Measurements from ENCODE around the gene RRP12.

Gene RRP12

GRCh38 chr10:97329766-97330165 is 71.4 kb downstream of the RRP12 start:
- Histone ChIP-seq H2BK5ac (ENCODE audit: low read depth, low read length, poor library complexity, severe bottlenecking) (no peak overlapping the region), H3K4me3 (ENCODE audit: insufficient read depth in 1 of 2, low read depth in 1 of 2, low read length in 2 of 2) (no peak overlapping the region), H3K9me3 (ENCODE audit: control insufficient read depth, low read length) (no peaks in the 10 kb centered on the region), H3K9ac (ENCODE audit: low read length) (no peak overlapping the region), H3K27me3 (ENCODE audit: control insufficient read depth in 1 of 2, insufficient read depth in 1 of 2, low read length in 2 of 2) (no peaks in the 10 kb centered on the region), H3K4me2 (ENCODE audit: low read length, poor library complexity, severe bottlenecking) (no peak overlapping the region), H3K23ac (ENCODE audit: low read length in 2 of 2) (no peak overlapping the region), H3K4me1 (ENCODE audit: control insufficient read depth, insufficient read depth, low read depth, low read length) (peaks cover 13% of the 10 kb centered on the region), H2BK15ac (ENCODE audit: low read depth, poor library complexity, severe bottlenecking) (no peak overlapping the region), H3K79me1 (replicated peaks; ENCODE audit: low read length, poor library complexity, severe bottlenecking) (peaks cover 21% of the 10 kb centered on the region), H3K4ac (ENCODE audit: low read depth in 1 of 2, low read length in 2 of 2) (no peak overlapping the region), H2BK120ac (ENCODE audit: low read depth, low read length) (no peak overlapping the region), H3K36me3 (ENCODE audit: control insufficient read depth in 1 of 2, insufficient read depth in 2 of 2, low read depth in 1 of 2, low read length in 2 of 2) (peaks cover 2 to 15% of the 10 kb centered on the region in 2 experiments), H3K27ac (ENCODE audit: low read length, poor library complexity, severe bottlenecking) (no peak overlapping the region), H2AK5ac (ENCODE audit: low read length, severe bottlenecking) (no peak overlapping the region), H2AFZ (ENCODE audit: low read depth, low read length) (no peak overlapping the region), H3K14ac (ENCODE audit: low read length in 2 of 2) (no peak overlapping the region), H3K18ac (ENCODE audit: low read depth in 1 of 2, low read length in 2 of 2) (no peak overlapping the region), H2BK12ac (ENCODE audit: low read length in 2 of 2) (no peak overlapping the region), H4K8ac (ENCODE audit: low read length) (no peak overlapping the region), H4K91ac (ENCODE audit: low read length) (no peak overlapping the region)
- DNase-seq: no peak
- 98% methylated on average over 5 of the region's 5 CpGs for WGBS

- no peaks in the 10 kb centered on the region for H3K27me3 ChIP-seq (ENCODE audit: control insufficient read depth in 1 of 2, insufficient read depth in 1 of 2, low read length in 2 of 2)
- H3K4me1 ChIP-seq (ENCODE audit: control insufficient read depth, insufficient read depth, low read depth, low read length): peaks cover 11% of the 10 kb centered on the region
- no peak overlapping the region for H2BK15ac ChIP-seq (ENCODE audit: low read depth, poor library complexity, severe bottlenecking)
- H3K14ac ChIP-seq (ENCODE audit: low read length in 2 of 2): no peak overlapping the region
- H3K27ac ChIP-seq (ENCODE audit: low read length, poor library complexity, severe bottlenecking): no peak overlapping the region
- H2AFZ ChIP-seq (ENCODE audit: low read depth, low read length): no peak overlapping the region
- no peak overlapping the region for H2AK5ac ChIP-seq (ENCODE audit: low read length, severe bottlenecking)
- no peak overlapping the region for H2BK12ac ChIP-seq (ENCODE audit: low read length in 2 of 2)
- H3K4me2 ChIP-seq (ENCODE audit: low read length, poor library complexity, severe bottlenecking): no peak overlapping the region
- H4K8ac ChIP-seq (ENCODE audit: low read length): no peak overlapping the region
- no peak overlapping the region for H4K91ac ChIP-seq (ENCODE audit: low read length)
- no peak overlapping the region for H2BK120ac ChIP-seq (ENCODE audit: low read depth, low read length)
- H2BK5ac ChIP-seq (ENCODE audit: low read depth, low read length, poor library complexity, severe bottlenecking): no peak overlapping the region
- no peak overlapping the region for H3K23ac ChIP-seq (ENCODE audit: low read length in 2 of 2)
- no peak for DNase-seq
- no peak overlapping the region for H3K4ac ChIP-seq (ENCODE audit: low read depth in 1 of 2, low read length in 2 of 2)
- 94% methylated on average over 3 of the region's 3 CpGs for WGBS
- no peak overlapping the region for H3K18ac ChIP-seq (ENCODE audit: low read depth in 1 of 2, low read length in 2 of 2)
- no peak overlapping the region for H3K9ac ChIP-seq (ENCODE audit: low read length)
- H3K4me3 ChIP-seq (ENCODE audit: insufficient read depth in 1 of 2, low read depth in 1 of 2, low read length in 2 of 2): no peak overlapping the region
- peaks cover 2 to 15% of the 10 kb centered on the region in 2 experiments for H3K36me3 ChIP-seq (ENCODE audit: control insufficient read depth in 1 of 2, insufficient read depth in 2 of 2, low read depth in 1 of 2, low read length in 2 of 2)
- H3K9me3 ChIP-seq (ENCODE audit: control insufficient read depth, low read length): no peaks in the 10 kb centered on the region
- peaks cover 20% of the 10 kb centered on the region for H3K79me1 ChIP-seq (replicated peaks; ENCODE audit: low read length, poor library complexity, severe bottlenecking)
These were observed 72.3 kb downstream of the RRP12 start for GRCh38 chr10:97328646-97329453.

- H2BK12ac ChIP-seq (ENCODE audit: low read length in 2 of 2): no peak overlapping the region
- H2BK5ac ChIP-seq (ENCODE audit: low read depth, low read length, poor library complexity, severe bottlenecking): no peak overlapping the region
- no peaks in the 10 kb centered on the region for H3K9me3 ChIP-seq (ENCODE audit: control insufficient read depth, low read length)
- H3K36me3 ChIP-seq (ENCODE audit: control insufficient read depth in 1 of 2, insufficient read depth in 2 of 2, low read depth in 1 of 2, low read length in 2 of 2): peaks cover 2 to 15% of the 10 kb centered on the region in 2 experiments
- no peak overlapping the region for H2BK120ac ChIP-seq (ENCODE audit: low read depth, low read length)
- H2AFZ ChIP-seq (ENCODE audit: low read depth, low read length): no peak overlapping the region
- H4K8ac ChIP-seq (ENCODE audit: low read length): no peak overlapping the region
- no peak overlapping the region for H3K4ac ChIP-seq (ENCODE audit: low read depth in 1 of 2, low read length in 2 of 2)
- H3K14ac ChIP-seq (ENCODE audit: low read length in 2 of 2): no peak overlapping the region
- no peak for DNase-seq
- H3K27ac ChIP-seq (ENCODE audit: low read length, poor library complexity, severe bottlenecking): no peak overlapping the region
- peaks cover 7% of the 10 kb centered on the region for H3K4me1 ChIP-seq (ENCODE audit: control insufficient read depth, insufficient read depth, low read depth, low read length)
- H3K18ac ChIP-seq (ENCODE audit: low read depth in 1 of 2, low read length in 2 of 2): no peak overlapping the region
- H3K9ac ChIP-seq (ENCODE audit: low read length): no peak overlapping the region
- 78% methylated on average over 6 of the region's 7 CpGs for WGBS
- H2AK5ac ChIP-seq (ENCODE audit: low read length, severe bottlenecking): no peak overlapping the region
- no peak overlapping the region for H4K91ac ChIP-seq (ENCODE audit: low read length)
- H3K4me3 ChIP-seq (ENCODE audit: insufficient read depth in 1 of 2, low read depth in 1 of 2, low read length in 2 of 2): no peak overlapping the region
- peaks cover 20% of the 10 kb centered on the region for H3K79me1 ChIP-seq (replicated peaks; ENCODE audit: low read length, poor library complexity, severe bottlenecking)
- peaks cover 0 to 10% of the 10 kb centered on the region in 2 experiments for H3K27me3 ChIP-seq (ENCODE audit: control insufficient read depth in 1 of 2, insufficient read depth in 1 of 2, low read length in 2 of 2)
- no peak overlapping the region for H3K23ac ChIP-seq (ENCODE audit: low read length in 2 of 2)
- H2BK15ac ChIP-seq (ENCODE audit: low read depth, poor library complexity, severe bottlenecking): no peak overlapping the region
- no peak overlapping the region for H3K4me2 ChIP-seq (ENCODE audit: low read length, poor library complexity, severe bottlenecking)
These were observed 73.5 kb downstream of the RRP12 start for GRCh38 chr10:97327348-97328294.

- no peak overlapping the region for H2BK15ac ChIP-seq (ENCODE audit: low read depth, poor library complexity, severe bottlenecking)
- no peak overlapping the region for H3K27ac ChIP-seq (ENCODE audit: low read length, poor library complexity, severe bottlenecking)
- H2AFZ ChIP-seq (ENCODE audit: low read depth, low read length): no peak overlapping the region
- no peak overlapping the region for H3K4me3 ChIP-seq (ENCODE audit: insufficient read depth in 1 of 2, low read depth in 1 of 2, low read length in 2 of 2)
- no peak overlapping the region for H2BK5ac ChIP-seq (ENCODE audit: low read depth, low read length, poor library complexity, severe bottlenecking)
- H3K4me1 ChIP-seq (ENCODE audit: control insufficient read depth, insufficient read depth, low read depth, low read length): peaks cover 6% of the 10 kb centered on the region
- DNase-seq: no peak
- H3K4me2 ChIP-seq (ENCODE audit: low read length, poor library complexity, severe bottlenecking): no peak overlapping the region
- no peak overlapping the region for H3K23ac ChIP-seq (ENCODE audit: low read length in 2 of 2)
- no peak overlapping the region for H2BK120ac ChIP-seq (ENCODE audit: low read depth, low read length)
- peaks cover 2 to 15% of the 10 kb centered on the region in 2 experiments for H3K36me3 ChIP-seq (ENCODE audit: control insufficient read depth in 1 of 2, insufficient read depth in 2 of 2, low read depth in 1 of 2, low read length in 2 of 2)
- no peak overlapping the region for H2AK5ac ChIP-seq (ENCODE audit: low read length, severe bottlenecking)
- no peak overlapping the region for H2BK12ac ChIP-seq (ENCODE audit: low read length in 2 of 2)
- no peak overlapping the region for H3K18ac ChIP-seq (ENCODE audit: low read depth in 1 of 2, low read length in 2 of 2)
- no peak overlapping the region for H4K8ac ChIP-seq (ENCODE audit: low read length)
- no peak overlapping the region for H3K4ac ChIP-seq (ENCODE audit: low read depth in 1 of 2, low read length in 2 of 2)
- H3K9ac ChIP-seq (ENCODE audit: low read length): no peak overlapping the region
- H3K9me3 ChIP-seq (ENCODE audit: control insufficient read depth, low read length): no peaks in the 10 kb centered on the region
- H3K14ac ChIP-seq (ENCODE audit: low read length in 2 of 2): no peak overlapping the region
- 74% methylated on average over 8 of the region's 9 CpGs for WGBS
- no peak overlapping the region for H4K91ac ChIP-seq (ENCODE audit: low read length)
- peaks cover 0 to 29% of the 10 kb centered on the region in 2 experiments for H3K27me3 ChIP-seq (ENCODE audit: control insufficient read depth in 1 of 2, insufficient read depth in 1 of 2, low read length in 2 of 2)
- H3K79me1 ChIP-seq (replicated peaks; ENCODE audit: low read length, poor library complexity, severe bottlenecking): peaks cover 7% of the 10 kb centered on the region
These were observed 75.4 kb downstream of the RRP12 start for GRCh38 chr10:97325754-97326153.

Measured in mesenchymal stem cell (in vitro differentiated cells and primary cell).